Bronchial smooth muscle cell (primary cell): ENCODE measurements around the gene NUBP2. TPM values are rescaled to one million over a fixed set of nuclear protein-coding genes. Genes with fewer than 3 reads are reported as not detected.

Experiments
- total RNA-seq: library from RNA; depleted of rRNA; stranded (reverse); fragments of >200 nt; gene quantifications from 2 replicates; pipeline ENCODE4 v1.2.1, GENCODE V29; 2014

The NUBP2 gene, protein sequence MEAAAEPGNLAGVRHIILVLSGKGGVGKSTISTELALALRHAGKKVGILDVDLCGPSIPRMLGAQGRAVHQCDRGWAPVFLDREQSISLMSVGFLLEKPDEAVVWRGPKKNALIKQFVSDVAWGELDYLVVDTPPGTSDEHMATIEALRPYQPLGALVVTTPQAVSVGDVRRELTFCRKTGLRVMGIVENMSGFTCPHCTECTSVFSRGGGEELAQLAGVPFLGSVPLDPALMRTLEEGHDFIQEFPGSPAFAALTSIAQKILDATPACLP
- total RNA-seq: 46.0 and 47.0 TPM in 2 replicates

DNA sequence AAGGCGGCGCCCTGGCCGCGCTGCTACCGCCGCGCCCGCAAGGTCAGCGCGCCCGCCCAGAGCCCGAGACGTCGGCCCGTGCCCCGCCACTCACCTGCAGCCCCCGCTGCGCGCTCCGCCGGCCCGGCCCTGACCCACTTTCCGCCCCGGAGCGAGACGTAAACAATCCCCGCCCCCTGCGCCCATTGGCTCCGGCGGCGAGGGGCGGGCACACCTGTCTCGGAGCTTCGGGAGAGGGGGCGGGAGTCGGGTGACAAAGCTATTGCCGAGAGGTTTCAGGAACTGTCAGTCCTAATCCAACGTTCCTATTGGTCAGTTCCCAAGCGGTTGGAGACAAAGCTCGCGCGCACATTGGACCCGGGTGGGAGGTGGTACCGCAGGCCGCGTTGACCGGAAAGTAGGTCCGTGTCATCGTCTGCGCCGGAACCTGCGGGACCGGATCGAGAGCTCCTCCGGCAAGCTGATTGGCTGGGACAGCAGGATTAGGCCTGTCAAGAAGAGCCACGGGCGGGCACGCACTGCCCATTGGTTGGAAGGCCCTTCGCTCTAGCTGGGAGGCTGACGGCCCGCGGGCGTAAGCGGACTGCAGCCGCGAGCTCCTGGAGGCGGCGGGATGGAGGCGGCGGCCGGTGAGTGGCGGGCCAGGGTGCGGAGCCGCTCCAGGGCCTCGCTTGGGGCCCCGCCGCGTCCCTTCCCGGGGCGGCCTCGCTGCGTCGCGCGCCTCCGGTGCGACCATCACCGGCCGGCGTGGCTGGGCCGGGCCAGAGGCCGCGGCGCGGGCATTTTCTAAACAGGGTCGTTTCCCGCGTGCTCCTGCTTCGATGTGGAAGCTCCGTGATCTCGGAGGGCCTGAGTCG is at the start of gene NUBP2, which contains the start of gene SPSB3:
Gene NUBP2, plus strand, starts transcription at position 553 of the 857 bp plus-strand sequence. Its CDS starts 61 bp downstream, at position 614.
Gene SPSB3, minus strand, starts transcription at position 164 of the 857 bp plus-strand sequence. CDS start 1,088 bp downstream, outside the sequence.

DNA sequence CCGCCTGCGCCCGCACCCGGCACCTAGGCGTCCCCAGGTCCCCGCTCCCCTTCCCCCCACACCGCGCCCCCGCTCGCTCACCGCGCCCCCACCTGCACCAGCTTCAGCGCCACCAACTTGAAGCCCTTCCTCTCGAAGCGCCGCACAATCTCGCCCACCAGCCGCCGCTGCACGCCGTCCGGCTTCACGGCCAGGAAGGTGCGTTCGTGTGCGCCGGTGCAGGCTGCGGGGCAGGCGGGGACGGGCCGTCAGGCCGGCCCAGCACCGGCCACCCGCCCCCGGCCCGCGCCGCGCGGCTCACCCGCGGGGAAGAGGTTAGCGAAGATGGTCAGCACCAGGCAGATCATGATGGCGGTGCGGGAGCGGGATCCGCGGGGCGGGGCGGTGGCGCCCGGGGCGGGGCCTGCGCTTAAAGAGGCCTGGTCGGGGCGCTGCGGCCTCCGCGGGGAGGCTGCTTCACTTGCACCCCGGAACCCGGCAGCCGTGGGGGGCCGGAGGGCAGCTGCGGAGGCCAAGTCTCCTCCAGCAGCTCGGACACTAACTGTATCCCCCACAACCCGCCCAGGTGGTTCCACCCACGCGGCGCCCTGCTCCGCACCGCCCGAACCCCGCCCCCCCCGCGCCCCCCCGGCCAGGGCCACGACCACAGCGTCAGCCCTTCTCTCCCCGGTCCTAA is 11.4 kb upstream of the NUBP2 start, which contains the start of gene NME3:
Gene NME3, minus strand, starts transcription at position 356 of the 676 bp plus-strand sequence. Its CDS starts 9 bp downstream, at position 347.

DNA sequence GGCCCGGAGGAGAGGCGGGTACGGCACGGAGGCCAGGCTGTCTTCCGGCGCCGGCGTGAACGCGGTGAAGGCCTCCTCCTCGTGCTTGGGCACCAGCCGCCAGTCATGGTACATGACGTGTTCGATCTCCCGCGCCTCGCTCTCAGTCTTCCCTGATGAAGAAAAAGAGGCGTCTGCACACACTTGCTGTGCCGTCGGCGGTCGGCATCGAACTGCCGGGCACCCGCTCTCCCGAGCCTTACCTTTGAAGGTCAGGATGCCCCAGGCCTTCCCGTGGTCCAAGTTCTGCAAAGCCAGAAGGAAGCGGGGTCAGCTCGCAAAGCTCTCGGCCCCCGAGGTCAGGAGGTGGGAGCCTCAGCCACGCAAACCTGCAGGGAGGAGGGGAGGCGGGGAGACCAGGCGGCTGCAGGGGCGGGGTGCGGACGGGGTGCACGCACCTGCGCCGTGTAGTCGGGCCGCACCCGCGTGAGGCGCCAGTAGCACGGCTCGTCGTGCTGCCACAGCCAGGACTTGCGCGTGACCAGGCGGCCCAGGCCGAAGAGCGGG is 10.3 kb upstream of the NUBP2 start, which contains the start of gene EME2:
Gene EME2, plus strand, starts transcription at position 449 of the 546 bp plus-strand sequence. CDS start 418 bp downstream, outside the sequence.

DNA sequence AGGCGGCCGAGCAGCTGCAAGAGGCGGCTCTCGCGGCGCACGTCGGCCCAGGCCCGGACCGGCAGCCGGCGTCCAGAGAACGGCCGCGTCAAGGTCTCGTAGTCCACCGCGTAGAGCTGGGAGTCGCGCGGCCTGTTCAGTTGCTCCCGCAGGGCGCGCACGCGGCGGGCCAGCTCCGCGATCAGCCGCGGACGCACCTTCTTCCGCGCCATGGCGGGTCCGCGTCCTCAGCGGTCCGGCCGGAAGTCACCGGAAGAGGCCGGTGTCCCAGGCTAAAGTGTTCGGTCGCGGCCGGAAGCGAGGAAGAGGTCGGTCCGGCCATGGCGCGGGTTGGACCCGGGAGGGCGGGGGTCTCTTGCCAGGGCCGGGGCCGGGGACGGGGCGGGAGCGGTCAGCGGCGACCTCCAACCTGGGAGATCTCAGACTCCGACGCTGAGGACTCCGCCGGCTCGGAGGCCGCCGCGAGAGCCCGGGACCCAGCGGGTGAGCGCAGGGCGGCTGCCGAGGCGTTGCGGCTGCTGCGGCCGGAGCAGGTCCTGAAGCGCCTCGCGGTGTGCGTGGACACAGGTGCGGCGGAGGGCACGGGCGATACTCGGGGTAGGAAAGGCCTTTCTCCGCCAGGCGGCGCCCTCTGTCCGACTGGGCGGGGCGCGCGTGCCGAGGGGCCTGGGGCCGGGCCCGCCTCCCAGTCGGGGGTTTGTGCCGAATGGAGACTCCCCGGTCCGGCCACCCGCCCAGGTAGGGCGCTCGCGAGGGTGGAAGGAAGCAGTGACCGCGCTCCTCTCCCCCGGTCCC is 9.7 kb upstream of the NUBP2 start, which contains the start of gene MRPS34:
Gene MRPS34, minus strand, starts transcription at position 227 of the 795 bp plus-strand sequence. Its CDS starts 15 bp downstream, at position 212.

DNA sequence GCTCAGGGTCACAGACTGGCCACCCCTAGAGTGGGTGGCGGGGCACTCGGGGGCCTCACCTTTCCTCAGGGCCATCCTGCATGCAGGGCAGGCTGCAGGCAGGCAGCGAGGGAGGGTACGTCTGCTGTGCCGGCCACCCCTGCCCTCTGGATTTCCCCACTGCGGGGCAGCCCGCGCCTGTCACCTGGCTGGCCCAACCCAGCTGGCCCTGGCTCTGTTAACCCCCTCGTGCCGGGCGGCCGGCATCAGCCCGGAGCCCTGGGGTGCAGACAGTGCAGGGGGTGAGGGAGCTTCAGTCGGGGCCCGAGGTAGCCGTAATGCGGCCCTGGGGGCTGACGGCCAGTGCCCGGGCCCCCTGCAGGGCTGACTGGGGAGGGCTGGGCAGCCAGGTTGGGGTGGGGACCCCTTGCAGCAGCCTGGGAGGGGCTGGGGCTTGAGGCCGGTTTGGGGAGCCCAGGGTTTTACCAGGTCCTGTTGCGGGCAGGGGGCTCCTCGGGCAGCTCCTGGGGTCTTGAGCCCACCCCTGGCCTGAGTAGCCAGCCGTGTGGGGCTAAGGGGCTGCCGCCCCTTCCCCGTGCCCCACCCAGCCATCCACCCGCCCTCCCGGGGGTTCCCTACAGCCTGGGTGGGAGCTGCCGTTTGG is 10.9 kb downstream of the NUBP2 start, which contains the start of gene IGFALS:
Gene IGFALS, minus strand, starts transcription at position 128 of the 643 bp plus-strand sequence. Its CDS starts 53 bp downstream, at position 75.

DNA sequence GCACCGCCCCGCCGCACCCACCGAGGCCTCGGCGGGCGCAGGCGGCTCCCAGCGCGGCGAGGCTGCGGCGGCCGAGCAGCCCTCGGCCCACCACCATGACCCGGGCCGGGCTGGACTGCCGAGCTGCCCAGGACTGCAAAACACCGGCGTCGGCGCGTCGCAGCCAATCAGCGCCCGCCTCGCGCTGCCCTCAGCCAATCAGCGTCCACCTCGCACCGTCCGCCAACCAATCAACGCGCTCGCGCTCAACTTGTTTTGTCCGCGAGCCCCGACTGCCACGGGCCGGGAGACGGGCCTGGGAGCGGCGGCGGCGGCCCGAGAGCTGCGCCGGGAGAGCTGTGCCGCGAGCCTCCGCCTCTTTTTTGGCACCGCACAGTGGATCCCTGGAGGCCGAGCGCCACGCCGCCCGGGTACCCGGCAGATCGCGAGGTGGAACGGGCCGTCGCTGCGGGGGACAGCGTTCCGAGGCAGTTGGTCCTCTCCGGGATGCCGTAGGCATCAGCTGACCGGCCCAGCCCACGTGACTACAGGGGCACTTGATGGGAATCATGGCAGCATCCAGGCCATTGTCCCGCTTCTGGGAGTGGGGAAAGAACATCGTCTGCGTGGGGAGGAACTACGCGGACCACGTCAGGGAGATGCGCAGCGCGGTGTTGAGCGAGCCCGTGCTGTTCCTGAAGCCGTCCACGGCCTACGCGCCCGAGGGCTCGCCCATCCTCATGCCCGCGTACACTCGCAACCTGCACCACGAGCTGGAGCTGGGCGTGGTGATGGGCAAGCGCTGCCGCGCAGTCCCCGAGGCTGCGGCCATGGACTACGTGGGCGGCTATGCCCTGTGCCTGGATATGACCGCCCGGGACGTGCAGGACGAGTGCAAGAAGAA is 44.2 kb downstream of the NUBP2 start, which contains the start of the genes FAHD1 and HAGH:
Gene FAHD1, plus strand, starts transcription at position 516 of the 883 bp plus-strand sequence. Its CDS starts 33 bp downstream, at position 549.
Gene HAGH, minus strand, starts transcription at position 135 of the 883 bp plus-strand sequence. Its CDS starts 38 bp downstream, at position 97.

Other genes starting within 250 kb of the NUBP2 start
- gene TMEM204, start 249.3 kb upstream of the NUBP2 start, total RNA-seq: 4.6 and 12.3 TPM in 2 replicates
- 40.7 and 63.3 TPM in 2 replicates for gene IFT140, start 170.9 kb upstream of the NUBP2 start, total RNA-seq
- 4.3 and 6.4 TPM in 2 replicates for gene CRAMP1, start 170.6 kb upstream of the NUBP2 start, total RNA-seq
- 7.3 and 12.8 TPM in 2 replicates for gene JPT2, start 104.7 kb upstream of the NUBP2 start, total RNA-seq
- gene MAPK8IP3, start 76.8 kb upstream of the NUBP2 start, total RNA-seq: 47.4 and 52.1 TPM in 2 replicates
- 36.1 and 43.0 TPM in 2 replicates for gene NME3, start 11.4 kb upstream of the NUBP2 start, total RNA-seq
- gene EME2, start 10.2 kb upstream of the NUBP2 start, total RNA-seq: 6.3 and 6.4 TPM in 2 replicates
- 88.6 and 90.2 TPM in 2 replicates for gene MRPS34, start 9.8 kb upstream of the NUBP2 start, total RNA-seq
- 33.6 and 52.0 TPM in 2 replicates for gene SPSB3, start 389 bp upstream of the NUBP2 start, total RNA-seq
- gene IGFALS, start 10.7 kb downstream of the NUBP2 start, total RNA-seq: under 0.01 TPM in 1 of 2 replicates, not detected in the other
- gene HAGH, start 43.9 kb downstream of the NUBP2 start, total RNA-seq: 24.7 and 25.4 TPM in 2 replicates
- gene FAHD1, start 44.2 kb downstream of the NUBP2 start, total RNA-seq: 76.8 and 109 TPM in 2 replicates
- gene MEIOB, start 89.2 kb downstream of the NUBP2 start, total RNA-seq: not detected in 2 replicates
- gene HS3ST6, start 135.5 kb downstream of the NUBP2 start, total RNA-seq: not detected in 2 replicates
- 7.8 and 9.0 TPM in 2 replicates for gene MSRB1, start 160.2 kb downstream of the NUBP2 start, total RNA-seq
- gene RPL3L, start 171.7 kb downstream of the NUBP2 start, total RNA-seq: not detected in 2 replicates
- gene NDUFB10, start 176.6 kb downstream of the NUBP2 start, total RNA-seq: 197 and 259 TPM in 2 replicates
- 3,167 and 4,556 TPM in 2 replicates for gene RPS2, start 181.9 kb downstream of the NUBP2 start, total RNA-seq
- gene RNF151, start 183.9 kb downstream of the NUBP2 start, total RNA-seq: not detected in 2 replicates
- gene TBL3, start 189.1 kb downstream of the NUBP2 start, total RNA-seq: 26.5 and 30.1 TPM in 2 replicates
- 0.16 TPM in 1 of 2 replicates, not detected in the other for gene NOXO1, start 198.5 kb downstream of the NUBP2 start, total RNA-seq
- 8.4 and 10.6 TPM in 2 replicates for gene GFER, start 201.2 kb downstream of the NUBP2 start, total RNA-seq
- 2.7 and 2.9 TPM in 2 replicates for gene SYNGR3, start 207.0 kb downstream of the NUBP2 start, total RNA-seq
- gene ZNF598, start 226.9 kb downstream of the NUBP2 start, total RNA-seq: 12.0 and 15.1 TPM in 2 replicates
- 0.47 and 0.60 TPM in 2 replicates for gene NPW, start 236.8 kb downstream of the NUBP2 start, total RNA-seq
- gene NHERF2, start 243.9 kb downstream of the NUBP2 start, total RNA-seq: 34.4 and 41.2 TPM in 2 replicates